Activated CD4-positive, CD25-positive, alpha-beta regulatory T cell treated with anti-CD3 and anti-CD28 coated beads, Interleukin-2, amount 50 U/mL, for 16 hours (primary cell): ENCODE data around the gene OR6C1.
"Not testable (repeated sequence)": the region's sequence is repeated elsewhere in the genome, so short reads cannot be mapped to it uniquely, and the experiment has no call there.

Source experiments
- DNase-seq: peaks from one replicate; pipeline ENCODE4 v3.0.0-alpha.2; 2020; ENCODE audit warnings: low read depth, low spot score

The OR6C1 gene

DNA sequence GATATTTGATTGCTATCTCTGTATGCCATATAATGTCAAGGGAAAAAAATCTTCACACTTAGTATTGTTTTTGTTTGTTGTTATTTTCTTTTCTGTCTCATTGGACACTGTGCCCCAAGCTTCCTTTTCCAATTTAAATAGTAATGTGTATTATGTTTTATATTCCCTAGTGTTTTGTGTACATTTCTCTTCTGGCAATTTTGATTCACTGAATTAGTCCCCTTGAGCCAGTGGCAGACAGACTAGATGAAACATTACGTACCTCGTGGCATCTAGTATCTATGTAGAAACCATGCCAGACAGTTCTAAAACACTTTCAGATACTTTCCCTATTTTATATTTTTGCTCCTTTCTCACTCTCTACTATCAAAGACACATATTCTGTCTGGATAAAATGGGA, at the start of gene OR6C1:
Gene OR6C1, plus strand, starts transcription at position 301 of the 400 bp plus-strand sequence. CDS start 6,257 bp downstream, outside the sequence.
- no peak for DNase-seq

DNA sequence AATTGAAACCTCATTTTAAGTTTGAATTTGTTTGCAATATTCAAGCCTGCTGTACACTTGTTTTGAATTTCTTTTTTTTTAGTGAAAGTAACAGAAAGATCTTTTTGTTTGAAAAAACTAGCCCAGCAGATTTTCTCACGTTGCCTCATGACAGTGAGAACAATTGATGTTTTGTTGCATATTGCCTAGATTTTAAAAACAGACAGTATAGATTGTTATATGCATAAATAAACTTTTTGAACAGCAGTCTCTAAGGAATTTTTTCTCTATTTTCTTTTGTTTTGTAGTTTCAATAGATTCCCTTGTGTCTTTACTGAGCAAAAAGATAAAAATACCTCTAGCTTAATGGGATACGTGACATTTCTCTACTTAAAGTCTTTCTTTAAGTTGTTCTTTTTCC, 33.2 kb upstream of the OR6C1 start:
- DNase-seq, result no peak

GRCh38 chr12:55289999-55290398, 24.1 kb upstream of the OR6C1 start:
- no peak for DNase-seq

GRCh38 chr12:55296469-55296868, 17.7 kb upstream of the OR6C1 start, which contains the start of gene OR6C6:
OR6C6 (minus strand) TSS chr12:55296569; CDS start chr12:55295232, 1,337 bp downstream.
- no peak for DNase-seq

DNA sequence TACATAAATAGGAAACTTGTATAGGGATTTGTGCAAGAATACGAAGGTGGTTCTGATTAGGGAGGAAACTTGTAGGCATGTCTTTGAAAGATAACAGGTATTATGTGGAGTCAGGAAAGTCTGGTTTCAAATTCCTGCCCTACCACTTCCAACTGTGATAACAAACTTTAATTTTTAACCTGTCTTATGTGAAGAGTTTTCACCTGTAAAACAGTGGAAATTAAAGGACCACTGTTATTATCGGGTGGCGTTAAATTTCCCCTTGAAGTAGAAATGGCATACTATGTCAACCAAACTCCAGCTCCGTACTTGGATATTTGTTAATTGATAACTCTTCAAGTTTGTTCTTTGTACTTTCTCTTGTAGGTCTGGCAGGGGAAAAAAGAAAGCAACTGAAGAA, 6.1 kb downstream of the OR6C1 start:
- no peak for DNase-seq

GRCh38 chr12:55325801-55326200, 11.7 kb downstream of the OR6C1 start:
- DNase-seq, result not testable (repeated sequence)

DNA sequence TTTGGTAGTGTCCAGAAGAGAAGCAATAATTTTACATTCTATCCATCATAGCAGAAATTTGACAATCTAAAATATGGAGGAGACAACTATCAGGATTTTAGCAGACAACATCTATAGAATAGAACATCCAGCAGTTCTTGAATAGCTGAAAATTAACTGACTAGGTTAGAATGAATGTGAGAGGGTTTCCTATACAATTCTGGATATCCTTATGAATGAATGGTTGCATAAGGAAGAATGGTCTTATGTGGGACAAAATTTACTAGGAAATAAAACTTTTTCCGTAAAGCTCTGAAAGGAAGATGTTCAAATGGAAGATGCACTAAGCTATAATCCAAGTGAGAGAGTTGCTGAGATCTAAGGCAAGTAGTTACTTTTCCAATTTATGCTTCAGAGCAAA, 16.3 kb downstream of the OR6C1 start, which contains the start of gene OR6C3:
Gene OR6C3, plus strand, starts transcription at position 301 of the 400 bp plus-strand sequence. CDS start 955 bp downstream, outside the sequence.
- DNase-seq, result no peak

DNA sequence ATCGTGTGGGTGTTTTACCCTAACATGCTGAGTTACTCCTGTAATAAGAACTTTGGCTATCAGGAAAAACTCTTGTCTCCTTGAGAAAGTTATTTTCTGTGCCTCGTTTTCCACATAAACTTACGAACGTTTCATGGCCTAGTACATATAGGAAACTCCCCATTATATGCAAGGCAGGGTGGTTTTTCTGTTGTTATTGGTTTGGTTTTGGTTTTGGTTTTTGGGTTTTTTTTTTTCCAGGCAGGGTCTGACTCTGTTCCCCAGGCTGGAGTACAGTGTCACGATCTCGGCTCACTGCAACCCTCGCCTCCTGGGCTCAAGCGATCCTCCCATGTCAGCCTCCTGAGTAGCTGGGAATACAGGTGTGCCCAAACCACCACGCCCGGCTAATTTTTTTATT, 21.9 kb downstream of the OR6C1 start:
- no peak for DNase-seq

DNA sequence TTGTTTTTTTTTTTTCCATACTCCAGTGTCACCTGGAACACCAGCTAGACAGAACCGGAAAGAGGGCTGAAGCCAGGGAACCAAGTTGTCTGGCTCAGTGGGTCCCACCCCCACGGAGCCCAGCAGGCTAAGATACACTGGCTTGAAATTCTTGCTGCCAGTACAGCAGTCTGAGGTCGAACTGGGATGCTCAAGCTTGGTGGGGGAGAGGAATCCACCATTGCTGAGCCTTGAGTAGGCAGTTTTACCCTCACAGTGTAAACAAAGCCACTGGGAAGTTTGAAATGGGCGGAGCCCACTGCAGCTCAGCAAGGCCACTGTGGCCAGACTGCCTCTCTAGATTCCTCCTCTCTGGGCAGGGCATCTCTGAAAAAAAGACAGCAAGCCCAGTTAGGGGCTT, 41.2 kb downstream of the OR6C1 start:
- not testable (repeated sequence) for DNase-seq

GRCh38 chr12:55362675-55363074, 48.5 kb downstream of the OR6C1 start, which contains the start of gene OR6C75:
OR6C75 (plus strand) TSS chr12:55362975; CDS start chr12:55365111, 2,136 bp downstream.
- no peak for DNase-seq

DNA sequence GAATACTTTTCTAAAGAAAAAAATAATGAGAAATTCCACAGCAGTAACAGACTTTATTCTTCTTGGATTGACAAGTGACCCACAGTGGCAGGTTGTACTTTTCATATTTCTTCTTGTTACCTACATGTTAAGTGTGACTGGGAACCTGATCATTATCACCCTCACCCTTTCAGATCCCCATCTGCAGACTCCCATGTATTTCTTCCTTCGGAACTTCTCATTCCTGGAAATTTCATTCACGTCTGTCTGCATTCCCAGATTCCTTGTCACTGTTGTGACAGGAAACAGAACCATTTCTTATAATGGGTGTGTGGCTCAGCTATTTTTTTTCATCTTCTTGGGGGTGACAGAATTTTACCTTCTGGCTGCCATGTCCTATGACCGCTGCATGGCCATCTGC, 50.9 kb downstream of the OR6C1 start:
- no peak for DNase-seq
